AG04450 (cell line): ENCODE data around the gene SH3BP5. TPM values are rescaled to one million over a fixed set of nuclear protein-coding genes. Genes with fewer than 3 reads are reported as not detected.

ENCODE experiments used
- CTCF ChIA-PET: fragments of 300-600, 350-600 bp; formaldehyde crosslinking; extraction: SDS; loops from one replicate; lab custom pipeline; 2022; ENCODE audit warnings: antibody characterized with exemption, inconsistent platforms; lab: Charles Lee
- POLR2A ChIA-PET: fragments of 350-600 bp; formaldehyde crosslinking; extraction: SDS; loops from one replicate; lab custom pipeline; 2021; ENCODE audit warnings: antibody characterized with exemption, inconsistent platforms; lab: Yijun Ruan, JAX
- DNase-seq: peaks from one replicate; pipeline ENCODE4 v3.0.0-alpha.2; 2011; ENCODE audit warnings: low read depth, low spot score
- H3K27ac ChIP-seq: one replicate; pipeline ENCODE4 v1.5.1; 2012; ENCODE audit warnings: low read depth, low read length, control low read depth
- H3K27me3 ChIP-seq: one replicate; pipeline ENCODE4 v1.6.0; 2012; ENCODE audit warnings: low read length; ENCODE audit not compliant: control insufficient read depth, insufficient read depth
- H3K4me3 ChIP-seq: 2 replicates; pipeline ENCODE4 v1.5.1; 2011; ENCODE audit warnings: mild to moderate bottlenecking, low read depth, low read length, control low read depth
- H3K9me3 ChIP-seq: 2 replicates; pipeline ENCODE4 v1.5.1; 2012; ENCODE audit warnings: low read length; ENCODE audit not compliant: control insufficient read depth, insufficient read depth
- polyA plus RNA-seq: library from polyadenylated mRNA; depleted of rRNA; stranded (reverse); fragments of >200 nt; gene quantifications from 2 replicates; pipeline ENCODE4 v1.2.3, GENCODE V29; 2011
- TF ChIP-seq, protein P1 (sequence below): IDR thresholded peaks from 2 replicates; pipeline ENCODE4 v1.5.1; 2011; ENCODE audit warnings: low read depth, low read length, control low read depth, inconsistent platforms

Gene SH3BP5
- polyA plus RNA-seq, 1 experiment: 16.6 TPM

GRCh38 chr3:15279205-15279604, 53.2 kb downstream of the SH3BP5 start:
- DNase-seq: no peak
- Histone ChIP-seq H3K27me3 (no peaks in the 10 kb centered on the region), H3K9me3 (no peaks in the 10 kb centered on the region), H3K4me3 (no peak overlapping the region), H3K27ac (no peak overlapping the region)
- ChIA-PET POLR2A (no interaction called here), CTCF (interaction anchor here (0.7 to 9.5 kb wide), 3 partner anchors 11 to 126 kb away, joined by 3 to 58 read pairs (median 5); no protein-coding TSS in a partner anchor)
- TF ChIP-seq, protein P1, sequence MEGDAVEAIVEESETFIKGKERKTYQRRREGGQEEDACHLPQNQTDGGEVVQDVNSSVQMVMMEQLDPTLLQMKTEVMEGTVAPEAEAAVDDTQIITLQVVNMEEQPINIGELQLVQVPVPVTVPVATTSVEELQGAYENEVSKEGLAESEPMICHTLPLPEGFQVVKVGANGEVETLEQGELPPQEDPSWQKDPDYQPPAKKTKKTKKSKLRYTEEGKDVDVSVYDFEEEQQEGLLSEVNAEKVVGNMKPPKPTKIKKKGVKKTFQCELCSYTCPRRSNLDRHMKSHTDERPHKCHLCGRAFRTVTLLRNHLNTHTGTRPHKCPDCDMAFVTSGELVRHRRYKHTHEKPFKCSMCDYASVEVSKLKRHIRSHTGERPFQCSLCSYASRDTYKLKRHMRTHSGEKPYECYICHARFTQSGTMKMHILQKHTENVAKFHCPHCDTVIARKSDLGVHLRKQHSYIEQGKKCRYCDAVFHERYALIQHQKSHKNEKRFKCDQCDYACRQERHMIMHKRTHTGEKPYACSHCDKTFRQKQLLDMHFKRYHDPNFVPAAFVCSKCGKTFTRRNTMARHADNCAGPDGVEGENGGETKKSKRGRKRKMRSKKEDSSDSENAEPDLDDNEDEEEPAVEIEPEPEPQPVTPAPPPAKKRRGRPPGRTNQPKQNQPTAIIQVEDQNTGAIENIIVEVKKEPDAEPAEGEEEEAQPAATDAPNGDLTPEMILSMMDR: no peak

DNA sequence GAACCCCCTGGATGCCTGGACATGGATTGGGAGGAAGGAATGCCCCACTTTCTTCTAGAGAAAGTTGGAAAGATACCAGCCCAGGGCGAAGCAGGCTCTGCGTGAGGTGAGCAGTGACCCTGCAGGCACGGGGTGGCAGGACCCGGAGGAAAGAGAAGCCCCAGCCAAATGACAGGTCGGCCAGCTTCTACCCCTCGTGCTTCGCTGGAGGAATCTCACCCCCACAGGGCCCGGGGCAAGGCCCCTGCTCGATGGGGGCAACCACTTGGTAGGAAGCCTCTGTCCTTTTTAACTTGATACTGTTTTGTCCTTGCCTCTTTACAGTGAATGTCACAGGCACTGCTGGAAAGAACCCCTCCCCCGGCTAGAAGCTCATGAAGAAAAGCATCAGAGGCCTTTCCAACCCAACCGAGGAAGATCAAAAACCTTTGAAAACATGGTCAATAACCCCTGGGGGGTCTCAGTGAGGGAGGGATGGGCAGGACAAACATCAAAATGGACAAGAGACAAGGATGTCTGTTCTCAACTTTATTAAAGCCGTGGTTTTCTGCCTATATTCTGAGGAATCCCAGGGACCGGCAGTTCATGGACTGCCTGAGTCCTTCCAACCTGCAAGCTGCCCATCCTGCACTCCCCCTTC, 54.4 kb downstream of the SH3BP5 start:
- TF ChIP-seq, protein P1: no peak
- Histone ChIP-seq H3K27ac (no peak overlapping the region), H3K27me3 (no peaks in the 10 kb centered on the region), H3K4me3 (no peak overlapping the region), H3K9me3 (no peaks in the 10 kb centered on the region)
- CTCF ChIA-PET: interaction anchor here (0.6 to 9.5 kb wide), 2 partner anchors 10 to 20 kb away, joined by 3 to 58 read pairs; no protein-coding TSS in a partner anchor
- POLR2A ChIA-PET: no interaction called here
- DNase-seq: no peak

DNA sequence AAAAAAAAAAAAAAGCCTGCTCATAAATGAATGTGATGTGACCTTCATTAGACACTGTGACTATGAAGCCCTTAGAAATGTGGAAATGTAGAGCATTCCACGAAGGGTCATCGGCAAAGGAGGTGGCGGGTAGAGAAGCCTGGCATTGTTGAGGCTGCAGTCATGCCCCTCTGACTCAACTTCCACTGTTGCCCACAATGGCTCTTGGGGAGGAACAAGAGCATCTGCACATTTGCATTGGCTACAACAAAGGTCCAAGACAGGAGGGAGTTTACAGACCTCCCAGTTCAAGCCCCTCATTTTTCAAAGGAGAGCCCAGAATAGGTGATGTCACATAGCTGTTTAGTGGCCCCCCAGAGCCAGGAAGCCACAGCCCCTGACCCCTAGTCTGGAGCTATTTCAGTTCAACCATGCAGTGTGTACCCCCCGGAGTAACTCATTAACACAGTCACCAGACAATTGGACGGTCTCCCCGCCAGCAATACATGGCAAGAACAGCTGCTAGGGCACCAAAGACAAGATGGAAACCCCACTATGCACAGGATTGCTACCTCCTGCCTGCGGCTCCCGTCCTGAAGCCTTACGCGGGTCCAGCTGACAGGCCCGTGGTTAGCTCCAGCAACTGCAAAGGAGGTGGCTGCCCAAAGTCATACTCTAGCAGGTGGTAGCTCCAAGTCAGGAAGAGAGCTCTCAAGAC, 56.2 kb downstream of the SH3BP5 start:
- Histone ChIP-seq H3K27me3 (no peaks in the 10 kb centered on the region), H3K27ac (no peak overlapping the region), H3K4me3 (no peak overlapping the region), H3K9me3 (no peaks in the 10 kb centered on the region)
- TF ChIP-seq, protein P1: no peak
- ChIA-PET POLR2A (no interaction called here), CTCF (interaction anchor here (1.0 to 9.5 kb wide), 5 partner anchors 8 to 129 kb away, joined by 3 to 58 read pairs (median 4); partner anchors contain the start of gene SH3BP5)
- no peak for DNase-seq

GRCh38 chr3:15273227-15273626, 59.2 kb downstream of the SH3BP5 start:
- Histone ChIP-seq H3K9me3 (peaks cover 4% of the 10 kb centered on the region; the same call in 1 of the 2 replicates), H3K27ac (no peak overlapping the region), H3K27me3 (no peaks in the 10 kb centered on the region), H3K4me3 (no peak overlapping the region)
- POLR2A ChIA-PET: no interaction called here
- DNase-seq: no peak
- TF ChIP-seq, protein P1: no peak
- CTCF ChIA-PET: interaction anchor here (0.6 to 1.3 kb wide), 2 partner anchors 132 to 181 kb away, joined by 4 to 5 read pairs; no protein-coding TSS in a partner anchor
